H1 (cell line): ENCODE measurements around the gene GPR83. TPM values are rescaled to one million over a fixed set of nuclear protein-coding genes. Genes with fewer than 3 reads are reported as not detected.

Experiments used
- CTCF ChIA-PET: fragments of 300-600 bp; sonication (Branson Sonifier 250); formaldehyde crosslinking; loops from one replicate; lab custom pipeline; 2021; ENCODE audit not compliant: partially characterized antibody; lab: Charles Lee
- POLR2A ChIA-PET: fragments of 300-600 bp; sonication (Branson Sonifier 250); formaldehyde crosslinking; loops from one replicate; lab custom pipeline; 2021; ENCODE audit warnings: inconsistent platforms; ENCODE audit not compliant: partially characterized antibody; lab: Charles Lee
- DNase-seq, 2 experiments: peaks; one replicate each; pipeline versions ENCODE4 v3.0.0 to v3.0.0-alpha.2; 2010 to 2022; ENCODE audit warnings: low spot score in 2 of 2, low read depth in 1 of 2, mixed read lengths in 1 of 2
- FAIRE-seq: peaks from 2 replicates; lab custom pipeline; 2011; peaks lifted over from hg19 to GRCh38; lab: Jason Lieb, UNC
- H2AFZ ChIP-seq: 2 replicates; pipeline ENCODE4 v1.8.1; 2012; ENCODE audit warnings: low read length, inconsistent platforms
- H2AK5ac ChIP-seq: 2 replicates; pipeline ENCODE4 v1.6.1; 2013; ENCODE audit warnings: low read depth, low read length
- H2BK120ac ChIP-seq: replicated peaks from 2 replicates; pipeline ENCODE3; 2013; ENCODE audit warnings: low read depth, low read length, inconsistent platforms
- H2BK12ac ChIP-seq: 2 replicates; pipeline ENCODE4 v1.6.1; 2013; ENCODE audit warnings: low read depth, low read length
- H2BK15ac ChIP-seq: 2 replicates; pipeline ENCODE4 v1.6.1; 2013; ENCODE audit warnings: low read length
- H2BK20ac ChIP-seq: 2 replicates; pipeline ENCODE4 v1.6.1; 2013; ENCODE audit warnings: low read length
- H2BK5ac ChIP-seq: 2 replicates; pipeline ENCODE4 v1.6.1; 2013; ENCODE audit warnings: low read depth, low read length
- H3K14ac ChIP-seq: 2 replicates; pipeline ENCODE4 v1.6.1; 2013; ENCODE audit warnings: inconsistent platforms; ENCODE audit not compliant: insufficient read length
- H3K18ac ChIP-seq: 2 replicates; pipeline ENCODE4 v1.6.1; 2013; ENCODE audit warnings: low read length; ENCODE audit errors: extremely low read depth
- H3K23ac ChIP-seq: 2 replicates; pipeline ENCODE4 v1.6.1; 2013; ENCODE audit warnings: inconsistent platforms; ENCODE audit not compliant: insufficient read length
- H3K23me2 ChIP-seq: 2 replicates; pipeline ENCODE4 v1.6.1; 2013; ENCODE audit warnings: low read depth, low read length
- H3K27ac ChIP-seq: 2 replicates; pipeline ENCODE4 v1.6.1; 2011; ENCODE audit warnings: low read depth, low read length, inconsistent platforms
- H3K27me3 ChIP-seq, 4 experiments: replicated peaks in 1 of 4; 1 replicate in 1 of 4; 2 replicates in 3 of 4; pipeline versions ENCODE4 v1.6.1 to v1.8.1; 2011 to 2013; ENCODE audit warnings: low read length in 3 of 4, mild to moderate bottlenecking in 3 of 4, inconsistent platforms in 2 of 4, mixed read lengths in 2 of 4, moderate library complexity in 1 of 4; ENCODE audit not compliant: control insufficient read depth in 3 of 4, insufficient read depth in 3 of 4; ENCODE audit errors: extremely low read depth in 1 of 4
- H3K36me3 ChIP-seq, 4 experiments: 2 replicates each; pipeline versions ENCODE4 v1.6.1 to v1.8.1; 2011 to 2013; ENCODE audit warnings: mild to moderate bottlenecking in 4 of 4, low read length in 3 of 4, moderate library complexity in 2 of 4, control low read depth in 1 of 4, inconsistent platforms in 1 of 4; ENCODE audit not compliant: insufficient read depth in 4 of 4, control insufficient read depth in 2 of 4
- H3K4ac ChIP-seq: replicated peaks from 2 replicates; pipeline ENCODE3; 2013; ENCODE audit warnings: low read length, low read depth, mixed read lengths, inconsistent platforms; ENCODE audit not compliant: insufficient read length
- H3K4me1 ChIP-seq, 4 experiments: replicated peaks in 1 of 4; 1 replicate in 1 of 4; 2 replicates in 3 of 4; pipeline versions ENCODE4 v1.6.1 to v1.8.1; 2011 to 2013; ENCODE audit warnings: low read length in 3 of 4, inconsistent platforms in 2 of 4, mixed read lengths in 1 of 4; ENCODE audit not compliant: insufficient read depth in 4 of 4, control insufficient read depth in 3 of 4
- H3K4me2 ChIP-seq, 2 experiments: 2 replicates each; pipeline versions ENCODE4 v1.6.1 to v1.8.1; 2011 to 2013; ENCODE audit warnings: low read depth in 2 of 2, low read length in 2 of 2, control low read depth in 1 of 2, inconsistent platforms in 1 of 2, mild to moderate bottlenecking in 1 of 2; ENCODE audit not compliant: insufficient read depth in 1 of 2
- H3K4me3 ChIP-seq, 4 experiments: fragments of 200-600, 300-600 bp in 1 of 4; sonication (generic), shearing (Covaris generic), sonication (Bioruptor Twin) in 1 of 4; 2 replicates each; pipeline versions ENCODE4 v1.5.1 to v1.8.1; 2011 to 2016; ENCODE audit warnings: low read length in 4 of 4, low read depth in 3 of 4, control low read depth in 2 of 4, inconsistent platforms in 2 of 4, mild to moderate bottlenecking in 2 of 4, mixed read lengths in 1 of 4, moderate library complexity in 1 of 4; ENCODE audit not compliant: insufficient read depth in 2 of 4; ENCODE audit errors: extremely low read depth in 1 of 4
- H3K56ac ChIP-seq: replicated peaks from 2 replicates; pipeline ENCODE3; 2013; ENCODE audit warnings: low read depth, mild to moderate bottlenecking, mixed read lengths, low read length, inconsistent platforms; ENCODE audit not compliant: insufficient read length
- H3K79me1 ChIP-seq: 2 replicates; pipeline ENCODE4 v1.6.1; 2013; ENCODE audit warnings: low read depth, low read length, control low read depth
- H3K79me2 ChIP-seq, 2 experiments: 2 replicates each; pipeline versions ENCODE4 v1.6.1 to v1.8.1; 2012 to 2013; ENCODE audit warnings: low read length in 2 of 2, mild to moderate bottlenecking in 2 of 2, inconsistent platforms in 1 of 2; ENCODE audit not compliant: insufficient read depth in 2 of 2, control insufficient read depth in 1 of 2
- H3K9ac ChIP-seq, 4 experiments: replicated peaks in 1 of 4; 1 replicate in 1 of 4; 2 replicates in 3 of 4; pipeline versions ENCODE4 v1.6.1 to v1.8.1; 2011 to 2013; ENCODE audit warnings: low read depth in 3 of 4, low read length in 3 of 4, control low read depth in 2 of 4, mild to moderate bottlenecking in 2 of 4, moderate library complexity in 2 of 4, inconsistent platforms in 1 of 4; ENCODE audit errors: extremely low read depth in 1 of 4
- H3K9me3 ChIP-seq, 2 experiments: 2 replicates each; pipeline versions ENCODE4 v1.6.1 to v1.8.1; 2012 to 2013; ENCODE audit warnings: mild to moderate bottlenecking in 2 of 2, moderate library complexity in 2 of 2, control low read depth in 1 of 2, inconsistent platforms in 1 of 2, low read depth in 1 of 2, low read length in 1 of 2, mixed read lengths in 1 of 2; ENCODE audit not compliant: insufficient read depth in 2 of 2
- H4K20me1 ChIP-seq, 2 experiments: replicated peaks in 1 of 2; 2 replicates each; pipeline versions ENCODE3 to v1.8.1; 2011 to 2013; ENCODE audit warnings: inconsistent platforms in 2 of 2, low read length in 2 of 2, mild to moderate bottlenecking in 1 of 2; ENCODE audit not compliant: insufficient read depth in 2 of 2, control insufficient read depth in 1 of 2
- H4K5ac ChIP-seq: 2 replicates; pipeline ENCODE4 v1.6.1; 2013; ENCODE audit warnings: low read length, low read depth, mixed read lengths, inconsistent platforms; ENCODE audit not compliant: insufficient read length
- H4K8ac ChIP-seq: 2 replicates; pipeline ENCODE4 v1.8.0; 2013; ENCODE audit warnings: mild to moderate bottlenecking, moderate library complexity, low read length, inconsistent platforms; ENCODE audit not compliant: insufficient read depth; ENCODE audit errors: extremely low read depth
- H4K91ac ChIP-seq: replicated peaks from 2 replicates; pipeline ENCODE3; 2013; ENCODE audit warnings: low read length, mixed read lengths, inconsistent platforms; ENCODE audit not compliant: insufficient read length
- EGR1 ChIP-seq: IDR thresholded peaks from 2 replicates; pipeline ENCODE4 v1.6.1; 2011; ENCODE audit warnings: low read depth, low read length, borderline replicate concordance
- FOSL1 ChIP-seq: IDR thresholded peaks from 2 replicates; pipeline ENCODE4 v1.6.1; 2011; ENCODE audit warnings: mild to moderate bottlenecking, low read depth, low read length, moderate library complexity; ENCODE audit not compliant: insufficient read depth
- GABPA ChIP-seq: IDR thresholded peaks from 2 replicates; pipeline ENCODE4 v1.6.1; 2011; ENCODE audit warnings: mild to moderate bottlenecking, low read length, moderate library complexity, borderline replicate concordance; ENCODE audit not compliant: insufficient read depth
- KDM1A ChIP-seq: fragments of 200-600, 300-600 bp; sonication (generic); IDR thresholded peaks from 2 replicates; pipeline ENCODE4 v1.7.1; 2016; ENCODE audit warnings: mild to moderate bottlenecking, low read length, borderline replicate concordance
- KDM4A ChIP-seq: IDR thresholded peaks from one replicate; pipeline ENCODE4 v1.7.1; 2012; ENCODE audit warnings: low read depth, mild to moderate bottlenecking, moderate library complexity, low read length, inconsistent platforms; ENCODE audit not compliant: severe bottlenecking
- SIRT6 ChIP-seq: IDR thresholded peaks from one replicate; pipeline ENCODE4 v1.7.1; 2012; ENCODE audit warnings: low read length, inconsistent platforms
- SIX5 ChIP-seq: IDR thresholded peaks from 2 replicates; pipeline ENCODE4 v1.6.1; 2011; ENCODE audit warnings: mild to moderate bottlenecking, low read depth, low read length
- polyA plus RNA-seq, 7 experiments: library from polyadenylated mRNA; depleted of rRNA in 3 of 7; stranded (reverse) in 5 of 7; unstranded in 2 of 7; fragments of >200 nt in 5 of 7; fragments of 200-250 nt in 2 of 7; gene quantifications; 1 replicate in 5 of 7; 2 replicates in 1 of 7; 4 replicates in 1 of 7; pipeline versions ENCODE4 v1.2.1 to v1.2.3, GENCODE V29; 2011 to 2013; ENCODE audit warnings: missing spikeins in 2 of 7, mixed read lengths in 2 of 7
- total RNA-seq: library from RNA; stranded (reverse); fragmentation: NEBNext Ultra II Directional; extraction: Animal tissue kit (Norgen Biotek cat#: 25700); gene quantifications from 2 replicates; pipeline ENCODE4 v1.2.1, GENCODE V29; 2021
- TF ChIP-seq, protein P1 (sequence below): IDR thresholded peaks from 2 replicates; pipeline ENCODE4 v1.6.1; 2011; ENCODE audit warnings: low read length, improper control_type of control experiment

Gene GPR83
- total and polyA plus RNA-seq, 2 of the 8 experiments (the other 6 are each of a cell fraction or from before 2014, with no cell fraction given), result 0.30 to 1.5 TPM

DNA sequence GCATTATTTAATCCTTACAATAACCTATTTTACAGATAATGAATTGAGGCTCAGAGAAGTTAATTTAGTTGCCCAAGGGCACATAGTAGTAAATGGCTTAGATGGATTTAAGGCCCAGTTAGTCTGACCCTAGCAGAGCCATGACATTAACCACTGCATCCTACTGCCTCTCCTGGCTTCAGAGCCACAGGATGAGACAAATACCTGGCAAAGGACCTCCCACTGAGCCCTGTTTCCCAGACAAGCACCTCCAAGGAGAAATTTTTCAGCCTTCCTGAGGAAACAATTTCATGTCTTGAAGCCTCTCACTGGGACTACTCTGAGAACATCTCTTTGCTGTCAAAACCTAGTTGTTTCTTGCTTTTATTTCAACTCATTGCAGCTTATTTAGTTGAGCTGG, 68.4 kb downstream of the GPR83 start:
- H2AFZ ChIP-seq, result no peak overlapping the region
- H2BK120ac ChIP-seq, result no peak overlapping the region
- H3K4ac ChIP-seq, result no peak overlapping the region
- TF ChIP-seq EGR1 (no peak), GABPA (no peak), KDM4A (no peak), SIX5 (no peak), SIRT6 (no peak), FOSL1 (no peak), KDM1A (no peak)
- TF ChIP-seq, protein P1, sequence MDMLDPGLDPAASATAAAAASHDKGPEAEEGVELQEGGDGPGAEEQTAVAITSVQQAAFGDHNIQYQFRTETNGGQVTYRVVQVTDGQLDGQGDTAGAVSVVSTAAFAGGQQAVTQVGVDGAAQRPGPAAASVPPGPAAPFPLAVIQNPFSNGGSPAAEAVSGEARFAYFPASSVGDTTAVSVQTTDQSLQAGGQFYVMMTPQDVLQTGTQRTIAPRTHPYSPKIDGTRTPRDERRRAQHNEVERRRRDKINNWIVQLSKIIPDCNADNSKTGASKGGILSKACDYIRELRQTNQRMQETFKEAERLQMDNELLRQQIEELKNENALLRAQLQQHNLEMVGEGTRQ, result no peak
- H2BK5ac ChIP-seq, result no peak overlapping the region
- no peak for DNase-seq
- no peak overlapping the region for H3K56ac ChIP-seq
- no peak overlapping the region for H2BK12ac ChIP-seq
- H3K14ac ChIP-seq, result no peak overlapping the region
- no peak overlapping the region for H3K18ac ChIP-seq
- no peaks in the 10 kb centered on the region for H3K23me2 ChIP-seq
- no peaks in the 10 kb centered on the region for H3K36me3 ChIP-seq
- no peak overlapping the region for H4K5ac ChIP-seq
- no peak overlapping the region for H4K8ac ChIP-seq
- H3K23ac ChIP-seq, result no peak overlapping the region
- ChIA-PET CTCF (interaction anchor here (0.6 to 1.8 kb wide), 8 partner anchors 9 to 172 kb away, joined by 3 to 6 read pairs (median 3); partner anchors contain the start of gene IZUMO1R), POLR2A (no interaction called here)
- H2BK15ac ChIP-seq, result no peak overlapping the region
- no peak overlapping the region for H3K4me2 ChIP-seq
- no peaks in the 10 kb centered on the region for H4K20me1 ChIP-seq
- H3K27ac ChIP-seq, result no peak overlapping the region
- no peak overlapping the region for H4K91ac ChIP-seq
- H3K79me1 ChIP-seq, result no peaks in the 10 kb centered on the region
- no peak overlapping the region for H3K4me3 ChIP-seq
- H3K79me2 ChIP-seq, result no peaks in the 10 kb centered on the region
- H3K9me3 ChIP-seq, result no peaks in the 10 kb centered on the region
- H3K27me3 ChIP-seq, result no peaks in the 10 kb centered on the region
- FAIRE-seq, result no peak
- no peaks in the 10 kb centered on the region for H3K4me1 ChIP-seq
- H3K9ac ChIP-seq, result no peak overlapping the region
- no peak overlapping the region for H2AK5ac ChIP-seq
- no peak overlapping the region for H2BK20ac ChIP-seq
